Stimulated activated CD4-positive, alpha-beta T cell treated with anti-CD3 and anti-CD28 coated beads, Interleukin-1b, Interleukin-23, amount 100 ng/mL, for 48 hours (primary cell): ENCODE results near the gene MCF2L.
"Not testable (repeated sequence)": the region's sequence is repeated elsewhere in the genome, so short reads cannot be mapped to it uniquely, and the experiment has no call there.

Experiments used
- DNase-seq: peaks from one replicate; pipeline ENCODE4 v3.0.0-alpha.2; 2020

The MCF2L gene

DNA sequence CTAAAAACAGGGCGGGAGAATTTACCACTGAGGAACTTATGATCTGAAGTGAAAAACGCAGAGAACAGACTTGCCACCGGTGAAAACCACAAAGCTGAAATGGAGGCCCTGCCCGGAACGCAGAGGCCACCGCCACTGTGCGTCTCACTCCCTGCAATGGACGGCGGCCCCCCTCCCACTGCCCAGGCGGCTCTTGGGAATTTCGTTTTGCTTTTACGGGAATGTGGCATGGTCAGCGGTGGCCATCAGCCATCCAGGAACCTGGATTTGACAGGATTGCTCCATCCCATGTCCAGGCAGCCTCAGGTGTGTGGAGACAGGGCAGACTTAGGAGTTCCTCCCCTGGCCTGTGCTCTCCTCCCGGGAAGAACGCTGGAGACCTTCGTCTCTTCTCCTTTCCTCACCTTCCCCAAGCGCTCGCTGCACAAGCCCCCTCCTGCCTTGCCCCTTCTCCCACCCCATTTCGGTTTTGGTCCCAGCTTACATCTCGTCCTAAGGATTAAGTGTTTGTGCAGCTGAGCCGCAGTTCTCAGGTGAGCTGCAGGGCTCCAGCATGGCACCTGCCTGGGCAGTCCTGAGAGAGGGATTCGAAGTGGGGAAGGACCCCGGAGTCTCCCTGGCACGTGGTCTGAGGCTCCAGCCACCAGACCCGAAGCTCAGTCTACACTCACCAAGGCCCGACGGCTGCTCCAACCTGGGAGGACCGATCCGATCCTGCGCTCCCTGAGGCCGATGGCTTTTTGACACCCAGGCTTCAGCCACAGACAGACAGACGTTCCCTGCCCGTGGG, 49.9 kb downstream of the MCF2L start:
- DNase-seq, result no peak

- no peak for DNase-seq
These were observed 51.5 kb downstream of the MCF2L start for GRCh38 chr13:113020323-113021080.

- no peak for DNase-seq
These were observed 52.4 kb downstream of the MCF2L start for GRCh38 chr13:113021391-113021790.

DNA sequence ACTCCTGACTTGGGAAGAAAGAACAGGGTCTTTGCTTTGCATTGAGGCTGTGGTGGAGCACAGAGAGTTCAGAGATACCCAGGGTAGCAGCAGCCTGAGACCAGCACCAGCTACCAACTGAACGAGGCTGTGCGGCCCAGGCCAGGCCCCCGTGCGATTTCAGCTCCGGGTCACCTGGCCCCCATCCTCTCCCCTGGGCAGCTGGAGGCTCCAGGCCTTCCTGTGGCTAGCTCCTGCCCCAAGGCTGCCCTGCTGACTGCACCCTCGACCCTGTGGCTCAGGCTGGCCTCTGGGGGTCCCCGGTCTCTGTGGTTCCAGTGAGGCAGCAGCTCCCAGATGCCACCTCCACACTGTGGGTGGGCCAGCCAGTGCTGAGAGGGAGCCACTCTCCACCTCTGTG, 52.8 kb downstream of the MCF2L start:
- no peak for DNase-seq

DNA sequence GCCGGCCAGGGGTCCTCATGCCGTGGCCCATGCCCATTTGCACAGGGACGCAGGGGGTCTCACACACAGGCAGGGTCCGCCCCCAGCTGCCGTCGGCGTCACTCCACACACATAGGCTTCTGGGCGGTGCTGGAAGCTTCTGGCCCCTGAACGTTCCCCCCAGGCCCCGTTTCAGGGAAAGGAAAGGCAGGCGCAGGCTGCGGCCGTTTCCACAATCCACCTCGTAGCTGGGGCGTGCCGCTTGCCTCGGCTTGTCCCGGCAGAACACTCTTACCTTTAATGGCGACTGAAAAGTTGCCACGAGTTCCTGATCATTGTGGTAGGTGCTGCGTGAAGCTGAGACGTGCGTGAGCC, 53.4 kb downstream of the MCF2L start:
- no peak for DNase-seq

DNA sequence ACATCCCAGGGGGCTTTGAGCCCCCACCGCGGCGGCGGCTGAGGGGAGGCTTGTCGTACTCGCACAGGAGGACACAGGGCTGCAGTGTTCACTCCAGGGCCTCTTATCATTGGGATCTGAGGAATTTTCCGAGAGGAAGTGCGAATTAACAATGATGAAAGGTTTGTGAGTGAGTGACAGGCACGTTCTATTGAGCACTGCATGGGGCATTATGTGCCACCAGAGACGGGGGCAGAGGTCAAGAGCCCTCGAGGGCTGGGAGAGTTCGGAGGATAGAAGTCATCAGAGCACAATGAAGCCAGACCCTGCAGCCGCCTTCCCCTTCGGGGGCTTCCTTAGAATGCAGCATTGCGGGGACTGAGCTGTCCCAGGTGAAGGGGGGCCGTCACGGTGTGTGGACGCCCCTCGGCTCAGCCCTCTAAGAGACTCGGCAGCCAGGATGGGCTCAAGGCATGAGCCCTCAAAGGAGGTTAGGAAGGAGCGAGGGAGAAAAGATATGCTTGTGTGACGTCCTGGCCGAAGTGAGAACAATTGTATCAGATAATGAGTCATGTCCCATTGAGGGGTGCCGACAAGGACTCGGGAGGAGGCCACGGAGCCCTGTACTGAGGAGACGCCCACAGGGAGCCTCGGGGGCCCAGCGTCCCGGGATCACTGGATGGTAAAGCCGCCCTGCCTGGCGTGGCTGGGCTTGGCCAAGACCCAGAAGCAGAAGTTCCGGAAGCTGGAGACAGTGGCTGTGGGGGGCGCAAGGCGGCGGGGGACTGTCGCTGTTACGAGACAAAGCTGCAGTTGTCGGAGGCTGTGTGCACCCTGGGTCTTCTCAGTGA, 53.9 kb downstream of the MCF2L start:
- no peak for DNase-seq

DNA sequence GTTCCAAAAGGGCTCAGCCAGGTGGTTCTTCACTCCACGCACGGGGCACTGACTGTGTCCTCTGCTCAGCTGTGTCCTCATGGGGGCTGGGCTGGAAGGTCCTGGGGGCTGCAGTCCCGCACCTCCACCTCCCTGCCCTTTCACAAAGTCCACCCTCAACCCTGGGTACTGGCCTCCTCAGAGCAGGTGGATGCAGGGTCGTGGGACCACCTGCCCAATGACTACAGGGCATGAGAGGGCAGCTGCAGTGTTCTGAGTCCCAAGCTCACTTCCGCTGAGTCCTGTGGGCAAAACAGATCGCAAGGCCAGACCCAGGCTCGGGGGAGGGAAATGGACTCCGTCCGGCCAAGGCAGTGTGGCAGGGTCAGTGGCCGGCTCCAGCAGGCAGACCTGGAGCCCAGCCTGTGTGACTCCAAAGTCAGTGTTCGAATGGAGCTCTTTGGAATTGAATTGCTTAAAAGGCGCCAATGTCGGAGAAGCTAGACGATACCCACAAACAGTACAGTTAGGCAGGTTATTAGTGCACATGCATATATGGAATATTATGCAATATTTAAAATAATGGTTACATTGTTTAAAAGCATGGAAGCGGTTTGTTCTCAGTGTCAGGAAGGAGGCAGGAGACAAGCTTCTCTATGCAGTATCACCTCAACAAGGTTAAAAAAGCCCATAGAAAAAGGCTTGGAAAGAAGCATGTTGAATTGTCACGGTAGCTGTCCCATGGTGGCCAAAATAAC, 54.8 kb downstream of the MCF2L start:
- DNase-seq, result no peak

DNA sequence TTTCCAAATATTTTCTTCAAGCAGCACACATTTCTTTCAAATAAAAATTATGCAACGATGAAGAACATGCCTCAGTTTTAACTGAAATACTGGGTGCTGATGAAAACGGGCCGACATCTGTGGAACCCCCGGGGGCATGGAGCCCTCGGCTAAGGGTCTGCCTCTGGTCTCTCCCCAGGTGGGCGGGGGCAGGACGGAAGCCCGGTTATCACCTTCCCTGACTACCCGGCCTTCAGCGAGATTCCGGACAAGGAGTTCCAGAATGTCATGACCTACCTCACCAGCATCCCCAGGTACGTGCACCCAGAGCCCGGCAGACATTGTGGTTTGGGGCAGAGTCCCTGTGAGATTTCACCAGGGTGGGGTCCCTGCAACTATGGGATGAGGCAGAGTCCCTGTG, 55.5 kb downstream of the MCF2L start:
- no peak for DNase-seq

DNA sequence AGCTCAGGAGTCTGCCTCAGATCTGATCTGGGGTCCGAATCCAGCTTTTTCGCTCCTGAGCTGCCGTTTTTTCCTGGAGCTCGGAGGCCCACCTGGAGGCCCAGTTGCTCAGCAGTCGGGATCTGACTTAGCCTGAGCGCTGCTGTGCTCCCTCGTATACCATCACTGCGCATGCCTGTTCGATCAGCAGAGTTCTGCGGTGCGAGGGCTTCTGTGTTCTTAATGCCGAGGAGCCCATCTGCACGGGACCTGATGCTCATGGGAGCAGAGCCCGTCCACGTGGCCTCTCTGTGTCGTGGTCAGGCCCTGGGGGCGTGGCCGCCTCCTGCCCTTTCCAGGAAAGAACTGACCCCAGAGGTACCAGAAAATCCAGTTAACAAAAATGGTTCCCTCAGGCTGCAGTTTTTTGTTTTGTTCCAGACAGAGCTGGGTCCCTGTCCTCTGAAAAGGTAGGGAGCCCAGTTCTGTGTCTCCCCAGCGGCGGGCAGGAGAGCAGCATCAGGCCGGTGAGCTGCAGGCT, 57.4 kb downstream of the MCF2L start:
- no peak for DNase-seq

GRCh38 chr13:113027095-113027494, 58.1 kb downstream of the MCF2L start:
- no peak for DNase-seq

DNA sequence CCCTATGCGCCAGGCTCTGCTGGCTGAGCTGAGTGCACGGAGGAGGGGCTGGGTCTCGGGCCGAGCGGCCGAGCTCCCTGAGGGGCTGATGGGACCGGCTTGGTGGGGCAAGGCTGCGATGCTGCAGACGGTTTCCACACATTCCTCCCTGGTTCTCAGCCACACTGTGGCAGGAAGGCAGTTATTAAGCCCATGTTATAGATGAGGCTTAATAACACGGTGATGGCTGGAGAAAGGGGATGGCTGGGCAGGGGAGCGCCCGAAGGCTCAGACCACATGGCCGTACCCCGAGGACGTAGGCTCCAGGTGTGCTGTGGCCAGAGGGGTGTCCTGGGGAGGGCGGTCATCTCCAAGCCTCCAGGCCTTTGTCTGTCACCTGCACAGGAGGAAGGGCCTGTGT, 58.6 kb downstream of the MCF2L start:
- no peak for DNase-seq

DNA sequence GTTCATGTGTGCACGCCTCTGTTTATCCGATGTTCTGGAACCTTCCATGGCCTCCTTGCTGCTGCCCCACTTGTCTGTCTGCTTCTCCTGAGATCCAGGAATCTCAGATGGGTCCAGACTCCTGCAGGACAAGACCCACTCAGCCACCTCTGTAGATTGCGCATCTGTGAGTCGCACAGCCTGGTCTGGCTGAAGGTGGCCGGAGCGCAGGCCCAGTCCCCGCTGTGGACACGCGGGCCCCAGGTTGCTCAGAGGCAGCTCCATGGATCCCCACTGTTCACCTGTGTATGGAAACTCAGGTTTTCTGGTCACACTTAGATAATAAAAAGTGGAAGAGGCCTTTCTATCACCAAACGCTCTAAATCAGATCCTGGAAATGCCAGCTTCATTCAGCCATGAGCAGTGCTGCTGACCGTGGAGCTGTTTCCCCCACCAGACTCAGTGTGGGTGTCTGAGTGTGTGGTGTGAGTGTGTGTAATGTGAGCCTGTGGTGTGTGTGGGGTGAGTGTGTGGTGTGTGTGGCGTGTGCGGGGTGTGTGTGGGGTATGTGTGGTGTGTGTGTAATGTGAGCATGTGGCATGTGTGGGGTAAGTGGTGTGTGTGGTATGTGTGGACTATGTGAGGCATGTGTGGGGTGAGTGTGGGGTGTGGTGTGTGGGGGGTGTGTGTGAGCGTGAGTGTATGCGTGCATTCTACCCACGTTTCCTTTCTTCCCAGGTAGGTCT, 59.5 kb downstream of the MCF2L start:
- no peak for DNase-seq

GRCh38 chr13:113029061-113029445, 60.0 kb downstream of the MCF2L start:
- no peak for DNase-seq

DNA sequence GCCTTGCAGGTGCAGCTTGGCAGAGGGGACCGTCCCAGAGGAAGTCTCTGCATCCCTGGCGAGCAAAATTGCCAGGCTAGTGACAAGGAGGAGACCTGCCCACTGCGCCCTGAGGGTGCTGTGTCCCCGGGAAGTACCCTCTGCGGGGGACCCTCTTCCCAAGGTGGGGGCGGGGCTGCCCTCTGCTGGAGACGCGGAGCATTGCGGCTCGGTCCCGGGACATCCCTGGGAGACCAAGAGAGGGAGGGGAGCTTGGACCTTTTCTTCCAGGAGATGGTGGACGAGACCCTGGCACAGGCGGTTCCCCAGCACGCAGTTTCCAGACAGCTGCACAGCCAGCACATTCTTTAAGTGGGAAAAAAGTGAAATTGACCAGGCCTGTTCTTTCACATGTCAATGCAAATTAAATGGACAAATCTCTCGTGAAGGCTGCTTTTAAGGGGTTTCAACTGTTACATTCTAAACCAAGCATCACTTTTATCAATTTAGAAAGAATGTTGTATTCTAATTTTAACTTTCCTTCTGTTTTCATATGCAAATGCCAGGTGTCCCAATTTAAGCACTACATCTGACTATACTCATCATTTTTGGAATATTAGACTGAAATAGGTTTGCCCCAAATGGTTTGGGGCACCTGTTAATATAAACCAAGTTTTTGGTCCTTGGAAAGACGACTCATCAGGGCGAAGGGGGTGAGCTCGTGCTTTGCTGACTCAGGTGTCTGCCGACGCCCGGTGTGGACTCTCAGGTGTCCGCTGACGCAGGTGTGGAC, 60.7 kb downstream of the MCF2L start:
- DNase-seq, result peak; percentile 38

GRCh38 chr13:113030259-113030640, 61.2 kb downstream of the MCF2L start:
- DNase-seq, result not testable (repeated sequence)

DNA sequence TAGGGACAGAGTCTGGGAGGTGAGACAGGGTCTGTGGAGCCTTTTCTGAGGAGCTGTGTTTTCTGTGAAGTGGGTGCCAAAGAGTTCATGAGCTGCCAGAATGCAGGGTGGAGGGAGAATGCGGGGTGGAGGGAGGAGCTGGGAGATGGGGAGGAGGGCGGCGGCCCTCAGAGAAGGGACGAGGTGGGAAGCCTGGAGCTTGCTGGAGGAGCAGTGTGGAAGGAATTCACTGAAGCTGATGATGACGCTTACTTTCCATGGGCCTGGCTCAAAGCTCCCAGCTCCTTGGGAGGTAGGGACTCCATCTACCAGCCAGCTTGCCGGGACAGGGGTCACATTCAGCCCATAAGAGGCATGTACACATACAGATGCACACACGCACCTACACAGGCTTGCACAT, 62.5 kb downstream of the MCF2L start:
- DNase-seq, result no peak

- DNase-seq, result no peak
These were observed 63.3 kb downstream of the MCF2L start for GRCh38 chr13:113032291-113032690.

DNA sequence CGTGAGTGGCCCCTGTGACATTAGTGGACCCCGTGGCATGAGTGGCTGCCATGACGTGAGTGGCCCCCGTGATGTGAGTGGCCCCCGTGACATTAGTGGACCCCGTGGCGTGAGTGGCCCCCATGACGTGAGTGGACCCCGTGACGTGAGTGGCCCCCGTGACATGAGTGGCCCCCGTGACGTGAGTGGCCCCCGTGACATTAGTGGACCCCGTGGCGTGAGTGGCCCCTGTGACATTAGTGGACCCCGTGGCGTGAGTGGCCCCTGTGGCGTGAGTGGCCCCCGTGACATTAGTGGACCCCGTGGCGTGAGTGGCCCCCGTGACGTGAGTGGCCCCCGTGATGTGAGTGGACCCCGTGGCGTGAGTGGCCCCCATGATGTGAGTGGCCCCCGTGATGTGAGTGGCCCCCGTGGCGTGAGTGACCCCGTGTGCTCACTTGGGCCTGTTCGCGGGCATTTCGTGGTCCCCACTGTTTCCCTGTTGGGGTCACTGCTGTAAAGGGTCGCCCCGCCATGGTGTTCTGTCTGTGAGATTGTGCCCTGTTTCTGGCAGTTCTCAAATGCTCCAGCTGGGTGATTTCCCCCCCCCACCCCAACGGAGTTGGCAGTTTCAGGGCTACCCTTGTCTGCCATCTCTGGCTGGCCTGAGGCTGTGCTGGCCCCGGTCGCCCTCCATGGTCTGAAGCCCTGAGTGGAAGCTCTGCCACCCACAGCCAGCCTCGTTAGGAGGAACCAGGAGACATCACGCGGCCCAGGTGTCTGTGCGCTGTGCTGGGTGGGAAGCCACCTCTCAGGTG, 64.2 kb downstream of the MCF2L start:
- no peak for DNase-seq

- DNase-seq, result no peak
These were observed 65.6 kb downstream of the MCF2L start for GRCh38 chr13:113034451-113035212.
